Daoy (cell line): ENCODE data around the gene DUSP28. TPM values are rescaled to one million over a fixed set of nuclear protein-coding genes. Genes with fewer than 3 reads are reported as not detected.
A peak's percentile ranks its signal among the peaks of the same experiment; 100 is the strongest.
"Not testable (repeated sequence)": the region's sequence is repeated elsewhere in the genome, so short reads cannot be mapped to it uniquely, and the experiment has no call there.

Experiments used
- DNase-seq: peaks from one replicate; pipeline ENCODE4 v3.0.0-alpha.2; 2015; ENCODE audit warnings: low read depth
- total RNA-seq: library from RNA; depleted of rRNA; stranded (reverse); fragments of >200 nt; shearing (Covaris generic); gene quantifications from 2 replicates; pipeline ENCODE4 v1.2.3, GENCODE V29; 2014

The DUSP28 gene
- total RNA-seq, 1 experiment from 2014 or later, result 3.3 TPM

- peak; percentile 97 for DNase-seq
These were observed 545 bp downstream of the DUSP28 start for GRCh38 chr2:240560480-240561324.

DNA sequence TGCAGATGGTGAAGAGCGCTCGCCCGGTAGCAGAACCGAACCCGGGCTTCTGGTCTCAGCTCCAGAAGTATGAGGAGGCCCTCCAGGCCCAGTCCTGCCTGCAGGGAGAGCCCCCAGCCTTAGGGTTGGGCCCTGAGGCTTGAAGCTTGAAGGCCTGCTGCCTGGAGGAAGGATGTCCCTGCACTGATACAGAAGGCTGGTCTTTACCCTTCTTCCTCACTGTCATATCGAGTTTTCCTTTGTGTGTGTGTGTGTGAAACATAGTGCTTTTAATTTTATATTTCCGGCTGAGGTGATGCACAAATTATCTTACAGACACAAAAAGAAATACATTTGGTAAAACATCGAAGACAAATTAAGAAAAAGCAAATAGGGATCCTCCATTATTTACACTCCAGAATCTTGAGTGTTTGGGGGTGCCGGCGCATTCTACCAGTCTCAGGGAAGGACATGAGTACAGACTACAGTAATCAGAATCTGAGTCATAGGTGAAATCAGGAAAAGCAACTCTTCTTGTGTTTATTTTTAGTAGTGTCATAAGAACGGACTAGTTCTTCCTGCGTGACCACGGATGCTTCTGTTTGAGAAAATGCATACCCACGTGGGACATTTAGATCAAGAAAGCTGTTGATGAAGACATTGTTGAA, 1.3 kb downstream of the DUSP28 start:
- peak; percentile 32 for DNase-seq

- not testable (repeated sequence) for DNase-seq
These were observed 3.1 kb downstream of the DUSP28 start for GRCh38 chr2:240563231-240563630.

GRCh38 chr2:240563951-240564560, 3.9 kb downstream of the DUSP28 start:
- DNase-seq, result no peak

GRCh38 chr2:240564561-240565332, 4.6 kb downstream of the DUSP28 start:
- DNase-seq, result no peak

GRCh38 chr2:240565333-240566202, 5.4 kb downstream of the DUSP28 start:
- DNase-seq, result peak; percentile 92

DNA sequence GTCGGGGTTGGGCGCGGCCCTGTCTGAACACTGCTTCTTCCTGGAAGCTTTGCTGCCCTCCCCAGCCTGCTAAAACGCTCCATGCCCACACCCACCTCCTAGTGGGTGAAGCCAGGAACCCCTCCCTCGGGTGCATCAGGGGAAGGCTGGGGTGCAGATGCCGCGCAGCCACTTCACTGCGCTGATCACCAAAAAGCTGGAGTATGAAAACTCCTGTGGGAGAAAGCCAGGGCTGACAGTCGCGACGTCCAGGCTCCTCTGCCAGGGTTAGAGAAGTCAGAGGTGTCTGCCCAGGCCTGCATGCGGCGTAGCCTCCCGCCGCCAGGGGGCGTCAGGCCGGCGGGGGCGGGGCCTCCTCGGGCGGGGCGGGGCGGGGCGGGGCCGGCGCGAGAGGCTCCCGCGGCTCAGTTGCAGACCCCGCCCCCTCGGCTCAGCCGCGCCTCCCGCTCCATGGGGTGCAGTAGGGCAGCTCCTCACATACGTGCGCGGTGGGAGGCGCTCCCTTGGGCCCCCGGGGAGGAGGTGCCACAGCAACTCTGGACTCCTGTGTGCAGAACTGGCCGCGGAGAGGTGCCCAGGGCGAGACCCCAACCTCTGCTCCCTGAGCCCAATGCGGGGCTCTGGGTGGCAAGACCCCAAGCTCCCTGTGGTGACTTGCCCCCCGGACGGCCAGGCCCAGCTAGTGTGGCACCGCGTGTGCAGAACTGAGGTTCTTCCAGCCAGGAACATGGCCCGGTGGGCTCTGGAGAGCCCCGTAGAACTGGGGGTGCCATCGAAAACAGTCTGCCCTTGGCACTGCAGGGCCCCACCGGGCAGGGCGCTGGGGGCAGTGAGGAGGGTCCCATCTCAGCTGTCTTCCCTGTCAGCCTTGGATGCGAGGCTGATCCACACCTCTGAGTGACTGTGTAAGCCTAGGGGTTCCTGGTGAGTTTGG, 6.3 kb downstream of the DUSP28 start:
- DNase-seq, result peak; percentile 94

DNA sequence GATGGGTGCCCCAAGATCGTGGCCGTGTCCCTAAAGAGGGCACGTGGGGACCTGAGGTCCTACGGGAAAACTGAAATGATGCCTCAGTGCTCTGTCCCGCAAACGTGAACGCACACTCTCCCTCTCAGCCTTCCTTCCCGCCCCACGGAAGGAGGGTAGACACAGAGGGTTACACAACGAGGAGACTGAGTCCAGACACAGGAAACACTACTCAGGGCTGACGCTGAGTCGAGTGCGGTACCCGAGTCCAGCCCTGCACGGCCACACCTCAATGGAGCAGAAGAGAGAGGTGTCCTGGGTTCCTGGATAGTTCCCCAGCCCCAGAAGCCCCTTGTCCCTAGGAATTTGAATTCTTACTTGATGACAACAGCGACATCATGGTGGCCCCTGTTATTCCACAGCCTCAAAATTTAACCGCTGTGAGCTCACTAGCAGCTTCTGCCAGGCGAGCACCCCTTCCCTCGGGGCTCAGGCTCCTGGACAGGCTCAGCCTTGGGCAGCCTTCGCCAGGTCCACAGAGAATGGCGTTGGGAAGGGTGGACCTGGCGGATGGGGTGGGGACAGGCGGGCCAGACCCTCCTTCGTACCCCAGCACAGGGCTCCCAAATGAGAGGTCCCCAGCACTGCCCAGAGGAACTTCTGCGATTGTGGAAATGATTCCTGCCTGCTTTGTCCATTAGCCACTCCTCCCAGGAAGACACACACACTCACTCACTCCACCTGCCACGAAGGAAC, 7.1 kb downstream of the DUSP28 start:
- DNase-seq, result no peak

DNA sequence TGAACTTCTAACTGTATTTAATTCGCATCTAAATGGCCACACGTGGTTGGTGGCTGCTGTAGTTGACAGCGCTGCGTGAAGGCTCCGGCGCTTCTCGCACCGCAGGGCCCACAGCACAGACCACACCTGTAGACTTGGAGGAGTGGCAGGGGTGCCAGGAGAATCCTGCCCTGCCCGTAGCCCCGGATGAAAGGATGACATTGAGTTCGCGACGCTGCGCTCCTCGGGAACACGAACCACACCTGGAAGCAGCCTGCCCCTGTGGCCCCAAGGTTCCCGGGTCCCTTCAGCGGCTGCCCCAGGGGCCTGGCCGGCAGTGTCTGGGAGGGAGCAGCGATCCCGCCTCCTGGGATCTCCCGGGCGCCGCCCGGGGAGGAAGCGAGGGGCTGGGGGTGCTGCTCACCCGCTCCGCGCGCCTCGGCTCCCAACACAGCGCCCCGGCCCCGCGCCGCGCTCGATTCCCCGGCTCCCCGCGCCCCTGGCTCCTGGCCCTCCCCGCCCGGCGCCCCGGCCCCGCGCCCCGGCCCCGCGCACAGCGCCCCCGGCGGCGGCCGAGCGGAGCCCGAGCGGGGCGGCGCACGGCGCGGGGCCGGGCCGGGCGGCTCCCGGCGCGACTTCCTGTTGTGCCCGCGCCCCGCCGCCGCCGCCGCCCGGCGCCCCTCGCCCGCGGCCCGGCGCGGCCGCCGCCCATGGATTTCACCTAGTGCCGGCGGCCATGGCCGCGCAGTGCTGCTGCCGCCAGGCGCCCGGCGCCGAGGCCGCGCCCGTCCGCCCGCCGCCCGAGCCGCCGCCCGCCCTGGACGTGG, 7.9 kb downstream of the DUSP28 start, which contains the start of gene RNPEPL1:
Gene RNPEPL1 (plus strand): TSS at position 613 of the 806 bp plus-strand sequence. CDS start 103 bp downstream, at position 716.
- DNase-seq, result peak; percentile 52

DNA sequence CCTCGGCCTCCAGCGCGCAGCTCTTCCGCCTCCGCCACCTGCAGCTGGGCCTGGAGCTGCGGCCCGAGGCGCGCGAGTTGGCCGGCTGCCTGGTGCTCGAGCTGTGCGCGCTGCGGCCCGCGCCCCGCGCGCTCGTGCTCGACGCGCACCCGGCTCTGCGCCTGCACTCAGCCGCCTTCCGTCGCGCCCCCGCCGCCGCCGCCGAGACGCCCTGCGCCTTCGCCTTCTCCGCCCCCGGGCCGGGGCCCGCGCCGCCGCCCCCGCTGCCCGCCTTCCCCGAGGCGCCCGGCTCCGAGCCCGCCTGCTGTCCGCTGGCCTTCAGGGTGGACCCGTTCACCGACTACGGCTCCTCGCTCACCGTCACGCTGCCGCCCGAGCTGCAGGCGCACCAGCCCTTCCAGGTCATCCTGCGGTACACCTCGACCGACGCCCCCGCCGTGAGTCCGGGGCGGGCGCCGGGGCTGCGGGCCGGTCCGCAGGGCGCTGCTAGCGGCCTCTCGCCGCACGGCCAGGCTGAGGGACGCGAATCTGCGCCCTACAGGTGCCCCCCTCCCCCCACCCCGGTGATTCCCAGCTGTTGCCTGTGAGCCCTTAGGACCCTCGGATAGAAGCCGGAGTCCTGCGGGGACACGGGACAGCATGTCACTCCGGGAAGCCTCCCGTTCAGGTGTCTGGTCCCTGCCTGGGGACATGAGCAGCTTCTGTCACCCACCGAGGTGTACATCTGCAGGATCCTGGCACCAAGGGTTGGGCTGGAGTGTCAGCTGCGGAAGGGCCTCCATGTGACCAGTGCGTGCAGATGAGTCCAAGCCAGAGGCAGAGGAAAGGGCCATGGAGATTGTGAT, 8.7 kb downstream of the DUSP28 start:
- DNase-seq, result peak; percentile 71

- no peak for DNase-seq
These were observed 9.4 kb downstream of the DUSP28 start for GRCh38 chr2:240569523-240569997.

DNA sequence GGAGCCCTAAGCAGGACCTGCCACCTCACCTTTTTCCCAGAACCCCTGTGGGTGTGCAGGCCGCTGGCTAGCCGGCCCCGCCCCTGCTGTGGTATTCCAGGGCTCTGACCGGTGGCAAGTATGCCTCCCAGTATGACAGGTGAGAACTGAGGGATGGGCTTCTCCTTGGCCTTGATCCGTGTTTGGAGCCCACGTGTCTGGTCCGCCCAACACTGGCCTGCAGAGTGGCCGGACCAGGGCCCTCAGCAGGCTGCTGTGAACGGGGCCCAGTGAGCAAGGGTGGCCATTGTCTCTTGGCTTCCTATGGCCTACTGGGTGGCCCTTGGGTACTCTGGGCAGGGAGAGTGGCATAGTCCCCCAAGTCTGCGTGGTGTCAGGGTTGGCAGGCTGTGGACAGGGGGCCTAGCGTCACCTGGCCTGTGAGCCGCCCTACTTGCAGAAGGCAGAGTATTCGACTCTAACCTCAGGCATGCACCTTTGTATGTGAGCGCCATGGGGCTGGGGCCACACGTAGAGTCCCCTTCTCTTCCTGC, 9.9 kb downstream of the DUSP28 start:
- no peak for DNase-seq

DNA sequence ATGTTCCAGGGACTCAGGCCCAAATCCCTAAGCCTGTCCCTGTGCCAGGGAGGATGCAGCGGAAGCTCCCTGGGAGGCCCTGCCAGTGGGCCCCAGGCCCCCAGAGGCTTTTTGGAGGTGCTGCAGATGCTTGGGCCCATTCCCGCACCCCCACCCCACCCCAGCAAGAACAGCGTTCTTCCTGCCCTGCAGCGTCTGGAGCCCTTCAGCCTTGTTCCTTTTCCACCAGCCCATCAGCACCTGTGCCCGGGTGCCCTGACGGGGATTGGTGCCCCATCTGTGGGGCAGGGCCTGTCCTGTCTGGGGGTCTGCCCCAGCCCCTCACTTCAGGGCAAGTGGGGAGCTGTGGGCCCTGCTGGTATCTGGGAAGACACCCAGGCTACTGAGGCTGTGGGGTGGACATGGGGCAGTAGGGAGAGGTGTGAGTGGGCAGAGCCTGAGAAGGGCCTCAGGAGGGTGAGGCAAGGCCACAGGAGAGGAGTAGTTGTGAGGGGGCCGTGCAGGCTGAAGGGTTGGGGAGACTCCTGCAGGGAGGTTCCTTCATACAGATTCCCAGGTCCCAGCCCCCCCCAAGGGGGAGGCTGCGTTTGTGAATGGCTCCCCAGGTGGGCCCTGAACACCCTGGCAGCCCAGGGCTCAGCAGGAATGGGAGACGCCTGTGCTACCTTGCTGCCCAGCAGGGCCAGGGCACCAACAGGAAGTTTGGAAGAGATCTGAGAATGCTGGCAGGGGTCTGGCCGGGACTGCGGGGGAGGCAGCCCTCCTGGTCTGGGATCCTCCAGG, 10.6 kb downstream of the DUSP28 start:
- DNase-seq, result no peak

GRCh38 chr2:240571314-240571973, 11.3 kb downstream of the DUSP28 start:
- no peak for DNase-seq
